Measurements from ENCODE around the gene MKS1.

Gene MKS1

GRCh38 chr17:58224315-58224714 lies 5.3 kb upstream of the MKS1 start (continued):
- TF ChIP-seq ZNF175 (tag by site-specific recombination; IDR thresholded peaks at IDR 0.05) (no peak), ZBTB10 (tag by site-specific recombination; IDR thresholded peaks at IDR 0.05) (no peak), ZNF362 (tag by site-specific recombination; IDR thresholded peaks at IDR 0.05) (no peak), ZNF600 (tag by site-specific recombination; IDR thresholded peaks at IDR 0.05) (no peak), PATZ1 (tag by site-specific recombination; IDR thresholded peaks at IDR 0.05) (no peak), ZBTB48 (tag by site-specific recombination; IDR thresholded peaks at IDR 0.05) (peak; percentile 25; the same call in 1 of the 2 replicates), ZSCAN4 (tag by site-specific recombination; IDR thresholded peaks at IDR 0.05) (no peak), ZFP3 (tag by site-specific recombination; IDR thresholded peaks at IDR 0.05; ENCODE audit: low read depth) (no peak), ZNF221 (tag by site-specific recombination; IDR thresholded peaks at IDR 0.05; ENCODE audit: borderline replicate concordance) (no peak), KLF1 (tag by site-specific recombination; IDR thresholded peaks at IDR 0.05) (no peak), MYNN (tag by site-specific recombination; IDR thresholded peaks at IDR 0.05; ENCODE audit: borderline replicate concordance) (no peak), ZNF184 (tag by site-specific recombination; IDR thresholded peaks at IDR 0.05) (0 out of 2 replicates have a peak, but pooled peaks have one; percentile 16), ZNF514 (tag by site-specific recombination; IDR thresholded peaks at IDR 0.05) (no peak), SCRT2 (tag by site-specific recombination; IDR thresholded peaks at IDR 0.05) (peak; percentile 90), ATF2 (tag by site-specific recombination; IDR thresholded peaks at IDR 0.05; ENCODE audit: low read depth) (no peak), RBAK (tag by site-specific recombination; IDR thresholded peaks at IDR 0.05) (0 out of 2 replicates have a peak, but pooled peaks have one; percentile 29), ZNF37A (tag by site-specific recombination; IDR thresholded peaks at IDR 0.05) (no peak), ZNF48 (tag by site-specific recombination; IDR thresholded peaks at IDR 0.05) (no peak), ZBTB11 (tag by site-specific recombination; conservative IDR thresholded peaks at IDR 0.05; ENCODE audit: low read depth) (no peak), SP7 (tag by site-specific recombination; IDR thresholded peaks at IDR 0.05) (peak; percentile 38; the same call in 1 of the 2 replicates), ZNF148 (tag by site-specific recombination; IDR thresholded peaks at IDR 0.05; ENCODE audit: borderline replicate concordance) (no peak), ZNF768 (tag by site-specific recombination; IDR thresholded peaks at IDR 0.05) (no peak)

Measured in HEK293 (cell line).